Glutamatergic neuron (in vitro differentiated cells): Measurements from ENCODE around the gene DDX56. TPM values are rescaled to one million over a fixed set of nuclear protein-coding genes. Genes with fewer than 3 reads are reported as not detected.
A peak's percentile ranks its signal among the peaks of the same experiment; 100 is the strongest.

ENCODE experiments used
- DNase-seq: peaks from one replicate; pipeline ENCODE4 v3.0.0; 2022
- H3K27ac Mint-ChIP-seq: one replicate; pipeline ENCODE4 v1.8.0; 2020; ENCODE audit warnings: mild to moderate bottlenecking, mixed read lengths, inconsistent platforms; ENCODE audit not compliant: unreplicated experiment
- H3K27me3 Mint-ChIP-seq: one replicate; pipeline ENCODE4 v1.8.0; 2020; ENCODE audit warnings: mild to moderate bottlenecking, moderate library complexity, mixed read lengths, inconsistent platforms; ENCODE audit not compliant: unreplicated experiment
- H3K36me3 Mint-ChIP-seq: one replicate; pipeline ENCODE4 v1.8.0; 2020; ENCODE audit warnings: mild to moderate bottlenecking, mixed read lengths, inconsistent platforms; ENCODE audit not compliant: unreplicated experiment
- H3K4me1 Mint-ChIP-seq: one replicate; pipeline ENCODE4 v1.8.0; 2020; ENCODE audit warnings: mild to moderate bottlenecking, low read depth, mixed read lengths, inconsistent platforms; ENCODE audit not compliant: unreplicated experiment
- H3K4me3 Mint-ChIP-seq: one replicate; pipeline ENCODE4 v1.8.0; 2020; ENCODE audit warnings: mild to moderate bottlenecking, mixed read lengths, inconsistent platforms; ENCODE audit not compliant: unreplicated experiment
- H3K9me3 Mint-ChIP-seq: one replicate; pipeline ENCODE4 v1.8.0; 2020; ENCODE audit warnings: mild to moderate bottlenecking, moderate library complexity, mixed read lengths, inconsistent platforms; ENCODE audit not compliant: unreplicated experiment
- total RNA-seq: library from RNA; stranded (reverse); fragmentation: NEBNext Ultra II Directional; extraction: Animal tissue kit (Norgen Biotek cat#: 25700); gene quantifications from one replicate; pipeline ENCODE4 v1.2.1, GENCODE V29; 2021; ENCODE audit not compliant: unreplicated experiment
- TF ChIP-seq, protein P1 (sequence below): fragments of 200-600 bp; sonication (generic); IDR thresholded peaks from one replicate; pipeline ENCODE4 v1.5.0; 2021; ENCODE audit not compliant: partially characterized antibody, unreplicated experiment

Gene DDX56
- total RNA-seq, 1 donor from 2014 or later = 84.3 TPM

DNA sequence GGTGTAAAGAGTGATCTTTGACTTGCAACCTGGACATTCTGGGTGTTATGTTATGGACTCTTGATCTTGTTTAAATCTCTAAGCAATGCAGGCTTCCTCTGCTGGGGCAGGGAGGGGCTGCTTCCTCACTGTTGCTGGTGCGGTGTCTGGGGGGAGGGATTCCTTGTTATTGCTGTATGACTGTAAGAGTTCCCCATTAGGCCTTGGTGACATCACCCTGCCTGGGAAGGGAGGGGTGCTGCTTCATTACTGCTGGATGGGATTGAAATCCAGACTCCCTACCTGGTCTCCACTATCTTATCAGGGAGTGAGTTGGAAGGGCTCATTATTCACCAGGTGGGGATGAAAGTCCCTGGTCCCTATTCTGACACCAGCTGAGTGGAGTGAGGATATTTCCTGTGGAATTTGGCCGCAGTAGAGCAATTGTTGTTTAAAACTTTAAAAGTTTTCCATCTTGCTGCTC lies 41.5 kb upstream of the DDX56 start:
- TF ChIP-seq, protein P1, sequence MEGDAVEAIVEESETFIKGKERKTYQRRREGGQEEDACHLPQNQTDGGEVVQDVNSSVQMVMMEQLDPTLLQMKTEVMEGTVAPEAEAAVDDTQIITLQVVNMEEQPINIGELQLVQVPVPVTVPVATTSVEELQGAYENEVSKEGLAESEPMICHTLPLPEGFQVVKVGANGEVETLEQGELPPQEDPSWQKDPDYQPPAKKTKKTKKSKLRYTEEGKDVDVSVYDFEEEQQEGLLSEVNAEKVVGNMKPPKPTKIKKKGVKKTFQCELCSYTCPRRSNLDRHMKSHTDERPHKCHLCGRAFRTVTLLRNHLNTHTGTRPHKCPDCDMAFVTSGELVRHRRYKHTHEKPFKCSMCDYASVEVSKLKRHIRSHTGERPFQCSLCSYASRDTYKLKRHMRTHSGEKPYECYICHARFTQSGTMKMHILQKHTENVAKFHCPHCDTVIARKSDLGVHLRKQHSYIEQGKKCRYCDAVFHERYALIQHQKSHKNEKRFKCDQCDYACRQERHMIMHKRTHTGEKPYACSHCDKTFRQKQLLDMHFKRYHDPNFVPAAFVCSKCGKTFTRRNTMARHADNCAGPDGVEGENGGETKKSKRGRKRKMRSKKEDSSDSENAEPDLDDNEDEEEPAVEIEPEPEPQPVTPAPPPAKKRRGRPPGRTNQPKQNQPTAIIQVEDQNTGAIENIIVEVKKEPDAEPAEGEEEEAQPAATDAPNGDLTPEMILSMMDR = no peak
- H3K4me1 Mint-ChIP-seq = peaks cover 16% of the 10 kb centered on the region
- H3K27me3 Mint-ChIP-seq = peaks cover 4% of the 10 kb centered on the region
- no peak overlapping the region for H3K4me3 Mint-ChIP-seq
- DNase-seq = no peak
- peaks cover 4% of the 10 kb centered on the region for H3K9me3 Mint-ChIP-seq
- H3K36me3 Mint-ChIP-seq = no peaks in the 10 kb centered on the region
- H3K27ac Mint-ChIP-seq = peak overlapping the region; percentile 34

DNA sequence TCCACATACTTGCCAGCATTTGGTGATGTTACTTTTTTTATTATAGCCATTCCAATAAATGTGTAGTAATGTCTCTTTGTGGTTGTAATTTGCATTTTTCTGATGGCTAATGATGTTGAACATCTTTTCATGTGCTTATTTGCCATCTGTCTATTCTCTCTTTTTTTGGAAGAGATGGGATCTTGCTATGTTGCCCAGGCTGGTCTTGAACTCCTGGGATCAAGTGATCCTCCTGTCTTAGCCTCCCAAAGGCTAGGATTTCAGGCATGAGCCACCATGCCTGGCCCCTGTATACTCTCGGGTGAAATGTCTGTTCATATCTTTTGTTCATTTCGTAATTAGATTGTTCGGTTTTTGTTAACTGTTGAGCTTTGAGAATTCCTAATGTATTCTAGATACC lies 36.1 kb upstream of the DDX56 start:
- TF ChIP-seq, protein P1 = no peak
- H3K4me1 Mint-ChIP-seq = peaks cover 10% of the 10 kb centered on the region
- no peak overlapping the region for H3K4me3 Mint-ChIP-seq
- H3K27me3 Mint-ChIP-seq = peaks cover 17% of the 10 kb centered on the region
- H3K9me3 Mint-ChIP-seq = peaks cover 18% of the 10 kb centered on the region
- H3K36me3 Mint-ChIP-seq = no peaks in the 10 kb centered on the region
- H3K27ac Mint-ChIP-seq = no peak overlapping the region
- no peak for DNase-seq

DNA sequence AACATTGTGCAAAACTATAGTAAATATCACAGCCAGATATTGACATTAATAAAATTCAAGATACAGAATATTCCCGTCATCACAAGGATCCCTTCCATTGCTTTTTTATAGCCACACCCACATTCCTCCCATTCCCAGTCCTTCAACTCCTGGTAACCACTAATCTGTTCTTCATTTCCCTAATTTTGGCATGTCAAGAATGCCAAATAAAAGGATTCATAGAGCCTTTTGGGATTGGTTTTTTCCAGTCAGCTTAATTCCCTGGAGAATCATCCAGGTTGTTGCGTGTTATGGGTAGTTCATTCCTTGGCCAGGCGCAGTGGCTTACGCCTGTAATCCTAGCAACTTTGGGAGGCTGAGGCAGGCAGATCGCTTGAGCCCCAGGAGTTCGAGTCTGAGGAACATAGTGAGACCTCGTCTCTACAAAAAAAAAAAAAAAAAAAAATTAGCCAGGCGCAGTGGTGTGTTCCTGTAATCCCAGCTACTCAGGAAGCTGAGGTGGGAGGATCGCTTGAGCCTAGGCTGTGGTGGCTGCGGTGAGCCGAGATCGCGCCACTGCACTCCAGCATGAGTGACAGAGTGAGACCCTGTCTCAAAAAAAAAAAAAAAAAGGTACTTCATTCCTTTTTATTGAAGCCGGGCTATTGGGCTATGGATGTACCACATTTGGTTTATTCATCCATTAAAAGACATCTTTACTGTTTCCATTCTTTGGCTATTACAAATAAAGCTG lies 35.4 kb upstream of the DDX56 start:
- Mint-ChIP-seq H3K9me3 (peaks cover 16% of the 10 kb centered on the region), H3K4me1 (peaks cover 5% of the 10 kb centered on the region), H3K4me3 (peak overlapping the region; percentile 7), H3K36me3 (no peaks in the 10 kb centered on the region), H3K27me3 (peaks cover 14% of the 10 kb centered on the region), H3K27ac (peak overlapping the region; percentile 20)
- TF ChIP-seq, protein P1 = no peak
- DNase-seq = no peak

DNA sequence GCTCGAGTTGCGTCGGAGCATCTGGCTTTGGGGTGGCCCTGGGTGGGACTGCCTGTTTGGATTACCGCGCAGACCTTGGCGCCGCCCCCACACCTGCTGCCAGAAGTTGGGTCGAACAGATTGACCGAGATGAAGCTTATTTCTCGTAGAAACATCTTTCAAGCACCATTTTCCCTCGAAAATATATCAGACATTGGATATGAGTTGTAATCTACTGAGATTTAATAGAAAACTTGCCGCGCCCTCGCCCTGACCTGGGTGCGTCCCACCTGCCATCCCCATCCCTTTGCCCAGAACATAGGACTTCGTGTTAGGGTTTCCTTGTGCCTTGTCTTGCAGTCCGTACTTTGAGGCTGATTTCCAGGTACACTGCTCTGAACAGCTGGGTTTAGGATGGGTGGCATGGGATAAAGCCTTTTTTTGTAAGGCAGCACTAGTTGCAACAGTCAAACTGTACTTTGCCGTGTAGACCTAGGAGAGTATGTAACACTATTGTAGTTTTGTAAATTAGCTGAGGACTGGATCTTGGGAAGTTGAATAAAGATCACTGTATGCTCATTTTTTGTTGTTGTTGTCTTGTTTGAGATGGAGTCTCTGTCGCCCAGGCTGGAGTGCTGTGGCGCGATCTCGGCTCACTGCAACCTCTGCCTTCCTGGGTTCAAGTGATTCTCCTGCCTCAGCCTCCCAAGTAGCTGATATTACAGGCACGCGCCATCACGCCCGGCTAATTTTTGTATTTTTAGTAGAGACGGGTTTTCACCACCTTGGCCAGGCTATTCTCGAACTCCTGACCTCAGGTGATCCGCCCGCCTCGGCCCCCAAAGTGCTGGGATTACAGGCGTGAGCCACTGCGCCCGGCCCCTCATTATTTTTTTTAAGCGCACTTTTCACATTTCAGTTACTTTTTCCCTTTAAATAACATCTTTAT lies 33.7 kb upstream of the DDX56 start:
- Mint-ChIP-seq H3K9me3 (peaks cover 16% of the 10 kb centered on the region), H3K27me3 (peaks cover 13% of the 10 kb centered on the region), H3K4me3 (peak overlapping the region; percentile 98), H3K27ac (peak overlapping the region; percentile 99), H3K4me1 (peaks cover 5% of the 10 kb centered on the region), H3K36me3 (no peaks in the 10 kb centered on the region)
- DNase-seq = no peak
- TF ChIP-seq, protein P1 = no peak
